Activated CD4-positive, alpha-beta T cell treated with anti-CD3 and anti-CD28 coated beads, Interleukin-2, Interleukin-4, amounts not matched to agents 100 ng/mL and 50 ng/mL, durations not matched to agents 16 hours and 8 hours (primary cell): Measurements from ENCODE around the gene PRKN.
A peak's percentile ranks its signal among the peaks of the same experiment; 100 is the strongest.

Source experiments
- DNase-seq: peaks from one replicate; pipeline ENCODE4 v3.0.0-alpha.2; 2020; ENCODE audit warnings: low spot score

PRKN gene

GRCh38 chr6:161486361-161487216 is 1241.0 kb downstream of the PRKN start:
- no peak for DNase-seq

- DNase-seq: no peak
Measured at GRCh38 chr6:161482517-161482858, 1245.1 kb downstream of the PRKN start.

GRCh38 chr6:161481786-161482516 is 1245.6 kb downstream of the PRKN start:
- DNase-seq: no peak

- DNase-seq: no peak
Measured at GRCh38 chr6:161480421-161481155, 1247.0 kb downstream of the PRKN start.

- no peak for DNase-seq
Measured at GRCh38 chr6:161479376-161479775, 1248.2 kb downstream of the PRKN start.

- DNase-seq: no peak
Measured at GRCh38 chr6:161477876-161478425, 1249.6 kb downstream of the PRKN start.

GRCh38 chr6:161476711-161477110 is 1250.9 kb downstream of the PRKN start:
- no peak for DNase-seq

- no peak for DNase-seq
Measured at GRCh38 chr6:161465403-161465802, 1262.2 kb downstream of the PRKN start.

GRCh38 chr6:161463071-161463470 is 1264.5 kb downstream of the PRKN start:
- no peak for DNase-seq

- no peak for DNase-seq
Measured at GRCh38 chr6:161462148-161462547, 1265.4 kb downstream of the PRKN start.

GRCh38 chr6:161459008-161459615 is 1268.5 kb downstream of the PRKN start:
- DNase-seq: peak; percentile 14

- DNase-seq: no peak
Measured at GRCh38 chr6:161458201-161458951, 1269.2 kb downstream of the PRKN start.

- no peak for DNase-seq
Measured at GRCh38 chr6:161455848-161456247, 1271.7 kb downstream of the PRKN start.

GRCh38 chr6:161453558-161453957 is 1274.0 kb downstream of the PRKN start:
- DNase-seq: no peak

GRCh38 chr6:161452241-161452640 is 1275.3 kb downstream of the PRKN start:
- DNase-seq: no peak

- DNase-seq: no peak
Measured at GRCh38 chr6:161449521-161449920, 1278.0 kb downstream of the PRKN start.

- DNase-seq: no peak
Measured at GRCh38 chr6:161446949-161447348, 1280.6 kb downstream of the PRKN start.

- DNase-seq: no peak
Measured at GRCh38 chr6:161446296-161446925, 1281.2 kb downstream of the PRKN start.

GRCh38 chr6:161445021-161445799 is 1282.4 kb downstream of the PRKN start:
- DNase-seq: no peak

- peak; percentile 22 for DNase-seq
Measured at GRCh38 chr6:161444464-161444863, 1283.1 kb downstream of the PRKN start.
